NB4 (cell line): ENCODE data around the gene PDE11A.

Experiments used
- POLR2A ChIP-seq: IDR thresholded peaks from 2 replicates; pipeline ENCODE4 v1.6.1; 2011; ENCODE audit warnings: mild to moderate bottlenecking; ENCODE audit not compliant: insufficient read length; ENCODE audit errors: extremely low read depth
- TF ChIP-seq, protein P1 (sequence below): IDR thresholded peaks from one replicate; pipeline ENCODE4 v1.5.1; 2012; ENCODE audit warnings: low read depth, low read length

DNA sequence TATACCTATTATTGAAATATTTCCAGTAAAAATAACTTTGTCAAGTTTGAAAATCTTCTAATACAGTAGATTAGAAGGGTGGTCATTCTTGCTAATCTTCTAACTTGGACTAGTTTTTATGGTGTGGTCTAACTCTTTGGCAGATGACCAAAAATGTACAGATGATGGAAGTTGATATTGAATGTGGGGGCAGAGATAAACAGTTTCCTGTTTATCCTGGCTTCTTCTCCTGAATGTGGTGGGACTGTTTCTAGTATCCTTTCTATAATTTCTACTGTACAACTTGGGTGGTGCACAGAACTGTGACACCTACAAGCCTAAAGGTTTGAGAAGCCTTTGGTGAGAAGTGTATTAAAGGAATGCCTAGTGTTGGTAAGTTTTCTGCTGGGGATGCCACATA lies 178.7 kb downstream of the PDE11A start:
- no peak for TF ChIP-seq POLR2A
- TF ChIP-seq, protein P1, sequence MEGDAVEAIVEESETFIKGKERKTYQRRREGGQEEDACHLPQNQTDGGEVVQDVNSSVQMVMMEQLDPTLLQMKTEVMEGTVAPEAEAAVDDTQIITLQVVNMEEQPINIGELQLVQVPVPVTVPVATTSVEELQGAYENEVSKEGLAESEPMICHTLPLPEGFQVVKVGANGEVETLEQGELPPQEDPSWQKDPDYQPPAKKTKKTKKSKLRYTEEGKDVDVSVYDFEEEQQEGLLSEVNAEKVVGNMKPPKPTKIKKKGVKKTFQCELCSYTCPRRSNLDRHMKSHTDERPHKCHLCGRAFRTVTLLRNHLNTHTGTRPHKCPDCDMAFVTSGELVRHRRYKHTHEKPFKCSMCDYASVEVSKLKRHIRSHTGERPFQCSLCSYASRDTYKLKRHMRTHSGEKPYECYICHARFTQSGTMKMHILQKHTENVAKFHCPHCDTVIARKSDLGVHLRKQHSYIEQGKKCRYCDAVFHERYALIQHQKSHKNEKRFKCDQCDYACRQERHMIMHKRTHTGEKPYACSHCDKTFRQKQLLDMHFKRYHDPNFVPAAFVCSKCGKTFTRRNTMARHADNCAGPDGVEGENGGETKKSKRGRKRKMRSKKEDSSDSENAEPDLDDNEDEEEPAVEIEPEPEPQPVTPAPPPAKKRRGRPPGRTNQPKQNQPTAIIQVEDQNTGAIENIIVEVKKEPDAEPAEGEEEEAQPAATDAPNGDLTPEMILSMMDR = no peak
